Neural cell (in vitro differentiated cells): ENCODE results near the gene ZNF3. TPM values are rescaled to one million over a fixed set of nuclear protein-coding genes. Genes with fewer than 3 reads are reported as not detected.

Experiments
- H2AFZ ChIP-seq: fragments of 200-600, 300-800 bp; sonication (generic), shearing (Covaris generic); 2 replicates; pipeline ENCODE4 v1.6.0; 2014; ENCODE audit warnings: low read depth, mild to moderate bottlenecking, antibody characterized with exemption, low read length, moderate library complexity
- H3F3A ChIP-seq: fragments of 200-600 bp; shearing (Covaris generic); 2 replicates; pipeline ENCODE4 v1.6.1; 2016; ENCODE audit warnings: mild to moderate bottlenecking, moderate library complexity, mixed read lengths, antibody characterized with exemption, low read length; ENCODE audit not compliant: insufficient read depth, poor library complexity, severe bottlenecking
- H3K27ac ChIP-seq: fragments of 200-600, 300-800 bp; sonication (generic), shearing (Covaris generic); 2 replicates; pipeline ENCODE4 v1.5.1; 2014; ENCODE audit warnings: mild to moderate bottlenecking, low read length, moderate library complexity
- H3K27me3 ChIP-seq: fragments of 300-800, 200-600 bp; sonication (generic), shearing (Covaris generic); 2 replicates; pipeline ENCODE4 v1.6.0; 2014; ENCODE audit warnings: mild to moderate bottlenecking, low read depth, low read length, moderate library complexity; ENCODE audit not compliant: insufficient read depth
- H3K36me3 ChIP-seq: fragments of 300-800, 200-600 bp; sonication (generic), shearing (Covaris generic); 2 replicates; pipeline ENCODE4 v1.5.1; 2014; ENCODE audit warnings: mild to moderate bottlenecking, antibody characterized with exemption, low read length, moderate library complexity; ENCODE audit not compliant: insufficient read depth
- H3K4me2 ChIP-seq: fragments of 300-800, 200-600 bp; sonication (generic), shearing (Covaris generic); 2 replicates; pipeline ENCODE4 v1.6.0; 2014; ENCODE audit warnings: mild to moderate bottlenecking, low read length
- H3K4me3 ChIP-seq: fragments of 300-800, 200-600 bp; sonication (generic), shearing (Covaris generic); 2 replicates; pipeline ENCODE4 v1.5.1; 2014; ENCODE audit warnings: mild to moderate bottlenecking, low read length, moderate library complexity
- H3K79me2 ChIP-seq: fragments of 200-600 bp; shearing (Covaris generic); replicated peaks from 2 replicates; pipeline ENCODE4 v1.6.0; 2014; ENCODE audit warnings: mild to moderate bottlenecking, low read length, moderate library complexity; ENCODE audit not compliant: insufficient read depth
- H3K9ac ChIP-seq: fragments of 300-800, 200-600 bp; sonication (generic), shearing (Covaris generic); 2 replicates; pipeline ENCODE4 v1.6.1; 2016; ENCODE audit warnings: mild to moderate bottlenecking, low read length, mixed read lengths
- H3K9me2 ChIP-seq: fragments of 200-600 bp; shearing (Covaris generic); 2 replicates; pipeline ENCODE4 v1.6.1; 2016; ENCODE audit warnings: mild to moderate bottlenecking, low read length, mixed read lengths; ENCODE audit not compliant: insufficient read depth
- H3K9me3 ChIP-seq: fragments of 200-600, 300-800 bp; sonication (generic), shearing (Covaris generic); 2 replicates; pipeline ENCODE4 v1.6.1; 2016; ENCODE audit warnings: mild to moderate bottlenecking, mixed run types, low read length, moderate library complexity, mixed read lengths
- H4K20me1 ChIP-seq: fragments of 200-600 bp; shearing (Covaris generic); 2 replicates; pipeline ENCODE4 v1.6.1; 2016; ENCODE audit warnings: mild to moderate bottlenecking, mixed run types; ENCODE audit not compliant: insufficient read depth
- CTCF ChIP-seq: fragments of 450-650 bp; IDR thresholded peaks from 2 replicates; pipeline ENCODE4 v1.5.1; 2014; ENCODE audit warnings: antibody characterized with exemption, mild to moderate bottlenecking, moderate library complexity; ENCODE audit not compliant: poor library complexity, severe bottlenecking
- EP300 ChIP-seq: fragments of 450-650 bp; conservative IDR thresholded peaks from 2 replicates; pipeline ENCODE4 v1.6.1; 2014; ENCODE audit warnings: antibody characterized with exemption, mild to moderate bottlenecking, moderate library complexity; ENCODE audit not compliant: poor library complexity, severe bottlenecking
- EZH2 ChIP-seq: fragments of 200-600, 300-800 bp; shearing (Covaris generic), sonication (generic); IDR thresholded peaks from 2 replicates; pipeline ENCODE4 v1.6.1; 2014; ENCODE audit warnings: antibody characterized with exemption, low read length, borderline replicate concordance, mild to moderate bottlenecking; ENCODE audit not compliant: insufficient read depth, poor library complexity, severe bottlenecking
- MXI1 ChIP-seq: fragments of 450-650 bp; conservative IDR thresholded peaks from 2 replicates; pipeline ENCODE4 v1.6.1; 2014; ENCODE audit warnings: antibody characterized with exemption, mild to moderate bottlenecking; ENCODE audit not compliant: poor library complexity, severe bottlenecking
- POLR2AphosphoS5 ChIP-seq: IDR thresholded peaks from 2 replicates; pipeline ENCODE4 v1.6.1; 2012
- RAD21 ChIP-seq: fragments of 450-650 bp; conservative IDR thresholded peaks from 2 replicates; pipeline ENCODE4 v1.6.1; 2014; ENCODE audit warnings: antibody characterized with exemption, mild to moderate bottlenecking, moderate library complexity
- SMC3 ChIP-seq: fragments of 450-650 bp; conservative IDR thresholded peaks from 2 replicates; pipeline ENCODE4 v1.6.1; 2014; ENCODE audit warnings: antibody characterized with exemption, mild to moderate bottlenecking, moderate library complexity; ENCODE audit not compliant: poor library complexity
- TAF1 ChIP-seq: IDR thresholded peaks from 2 replicates; pipeline ENCODE4 v1.6.1; 2012; ENCODE audit warnings: low read depth
- polyA plus RNA-seq: library from polyadenylated mRNA; depleted of rRNA; stranded (reverse); fragments of >200 nt; gene quantifications from 2 replicates; pipeline ENCODE4 v1.2.3, GENCODE V29; 2014
- TF ChIP-seq, protein P1 (sequence below): IDR thresholded peaks from 2 replicates; pipeline ENCODE4 v1.6.1; 2012; ENCODE audit warnings: borderline replicate concordance

Gene ZNF3
- polyA plus RNA-seq, 1 donor from 2014 or later, result 57.2 TPM

DNA sequence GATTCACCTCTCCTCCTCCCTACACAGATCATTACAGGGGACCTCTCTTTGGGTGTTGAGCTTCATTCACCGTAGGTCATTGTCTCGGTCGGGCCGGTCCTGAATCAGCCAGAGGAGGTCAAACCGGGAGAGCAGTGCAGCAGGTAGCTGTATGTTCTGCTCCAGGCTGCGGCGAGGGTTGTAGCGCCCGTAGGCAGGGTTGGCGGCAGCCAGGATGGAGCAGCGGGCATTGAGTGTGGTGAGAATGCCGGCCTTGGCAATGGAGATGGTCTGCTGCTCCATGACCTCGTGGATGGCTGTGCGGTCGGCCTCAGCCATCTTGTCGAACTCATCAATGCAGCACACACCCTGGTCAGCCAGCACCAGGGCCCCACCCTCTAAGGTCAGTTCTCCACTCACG, 14.2 kb upstream of the ZNF3 start:
- Histone ChIP-seq H2AFZ (no peak overlapping the region), H4K20me1 (no peaks in the 10 kb centered on the region), H3K9ac (no peak overlapping the region), H3F3A (no peaks in the 10 kb centered on the region), H3K27me3 (no peaks in the 10 kb centered on the region), H3K9me2 (no peaks in the 10 kb centered on the region), H3K36me3 (peaks cover 14% of the 10 kb centered on the region), H3K4me3 (no peak overlapping the region), H3K9me3 (no peaks in the 10 kb centered on the region), H3K79me2 (peaks cover 26% of the 10 kb centered on the region), H3K27ac (no peak overlapping the region), H3K4me2 (no peak overlapping the region)
- TF ChIP-seq, protein P1, sequence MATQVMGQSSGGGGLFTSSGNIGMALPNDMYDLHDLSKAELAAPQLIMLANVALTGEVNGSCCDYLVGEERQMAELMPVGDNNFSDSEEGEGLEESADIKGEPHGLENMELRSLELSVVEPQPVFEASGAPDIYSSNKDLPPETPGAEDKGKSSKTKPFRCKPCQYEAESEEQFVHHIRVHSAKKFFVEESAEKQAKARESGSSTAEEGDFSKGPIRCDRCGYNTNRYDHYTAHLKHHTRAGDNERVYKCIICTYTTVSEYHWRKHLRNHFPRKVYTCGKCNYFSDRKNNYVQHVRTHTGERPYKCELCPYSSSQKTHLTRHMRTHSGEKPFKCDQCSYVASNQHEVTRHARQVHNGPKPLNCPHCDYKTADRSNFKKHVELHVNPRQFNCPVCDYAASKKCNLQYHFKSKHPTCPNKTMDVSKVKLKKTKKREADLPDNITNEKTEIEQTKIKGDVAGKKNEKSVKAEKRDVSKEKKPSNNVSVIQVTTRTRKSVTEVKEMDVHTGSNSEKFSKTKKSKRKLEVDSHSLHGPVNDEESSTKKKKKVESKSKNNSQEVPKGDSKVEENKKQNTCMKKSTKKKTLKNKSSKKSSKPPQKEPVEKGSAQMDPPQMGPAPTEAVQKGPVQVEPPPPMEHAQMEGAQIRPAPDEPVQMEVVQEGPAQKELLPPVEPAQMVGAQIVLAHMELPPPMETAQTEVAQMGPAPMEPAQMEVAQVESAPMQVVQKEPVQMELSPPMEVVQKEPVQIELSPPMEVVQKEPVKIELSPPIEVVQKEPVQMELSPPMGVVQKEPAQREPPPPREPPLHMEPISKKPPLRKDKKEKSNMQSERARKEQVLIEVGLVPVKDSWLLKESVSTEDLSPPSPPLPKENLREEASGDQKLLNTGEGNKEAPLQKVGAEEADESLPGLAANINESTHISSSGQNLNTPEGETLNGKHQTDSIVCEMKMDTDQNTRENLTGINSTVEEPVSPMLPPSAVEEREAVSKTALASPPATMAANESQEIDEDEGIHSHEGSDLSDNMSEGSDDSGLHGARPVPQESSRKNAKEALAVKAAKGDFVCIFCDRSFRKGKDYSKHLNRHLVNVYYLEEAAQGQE, result no peak
- no peak for TF ChIP-seq TAF1
- no peak for TF ChIP-seq POLR2AphosphoS5
- no peak for TF ChIP-seq RAD21
- no peak for TF ChIP-seq EZH2
- no peak for TF ChIP-seq SMC3
- no peak for TF ChIP-seq EP300

GRCh38 chr7:100095289-100095688, 13.8 kb upstream of the ZNF3 start:
- Histone ChIP-seq H3K9me2 (no peaks in the 10 kb centered on the region), H2AFZ (no peak overlapping the region), H3K4me2 (no peak overlapping the region), H3K36me3 (peaks cover 14% of the 10 kb centered on the region), H4K20me1 (no peaks in the 10 kb centered on the region), H3K9ac (no peak overlapping the region), H3K4me3 (no peak overlapping the region), H3K79me2 (peaks cover 25% of the 10 kb centered on the region), H3K9me3 (no peaks in the 10 kb centered on the region), H3K27me3 (no peaks in the 10 kb centered on the region), H3F3A (no peaks in the 10 kb centered on the region), H3K27ac (no peak overlapping the region)
- TF ChIP-seq EP300 (no peak), TAF1 (no peak), CTCF (no peak), EZH2 (no peak), MXI1 (no peak)
